Left ventricle myocardium superior (tissue), 1 donor: ENCODE measurements around the gene FBL. TPM values are rescaled to one million over a fixed set of nuclear protein-coding genes. Genes with fewer than 3 reads are reported as not detected.
"Not testable (repeated sequence)": the region's sequence is repeated elsewhere in the genome, so short reads cannot be mapped to it uniquely, and the experiment has no call there.

ENCODE experiments used
- ATAC-seq: fragments of 200-7000 bp; cut with Tn5 transposase; one replicate; pipeline ENCODE4 v1.9.1; 2020; ENCODE audit warnings: mild to moderate bottlenecking, moderate library complexity
- DNase-seq: peaks from one replicate; pipeline ENCODE4 v3.0.0-alpha.2; 2020
- intact Hi-C: fragments of 100-400 bp; cut with micrococcal nuclease; formaldehyde crosslinking; loops from one replicate; pipeline ENCODE4 v1.11.0; 2022
- long read RNA-seq: library from polyadenylated mRNA; unstranded; transcript quantifications from one replicate; pipeline ENCODE4 v2.0.0, GENCODE V29; 2021
- total RNA-seq: library from RNA; stranded (reverse); fragmentation: NEBNext Ultra II Directional; extraction: Animal tissue kit (Norgen Biotek cat#: 25700); gene quantifications from one replicate; pipeline ENCODE4 v1.2.1, GENCODE V29; 2021
- donor health status: DM: no; HTN: yes; CAD: no; lungs with severe emphysema.

Gene FBL
- 57.3 TPM for total RNA-seq
- long read RNA-seq, transcript FBL-201 (9 exons, 1,160 nt): major isoform, 33 of 60 reads
- long read RNA-seq, partial matches to known transcripts: 23 of 60 reads
- long read RNA-seq, other reads (novel, unspliced or antisense): 3 of 60 reads

- DNase-seq (peak; percentile 99), ATAC-seq (peak; percentile 98)
- intact Hi-C loops: loop anchor here (10.0 kb wide), 1 partner anchor 51 kb away; no protein-coding TSS in a partner anchor
Observed at GRCh38 chr19:39845933-39846677, at the start of gene FBL. TSS of gene FBL (minus strand) at chr19:39846379. CDS start at chr19:39846300, 79 bp downstream.

GRCh38 chr19:39895096-39895495, 48.9 kb upstream of the FBL start:
- DNase-seq, ATAC-seq, intact Hi-C loops: not testable (repeated sequence)

GRCh38 chr19:39894236-39894606, 48.0 kb upstream of the FBL start:
- DNase-seq, ATAC-seq, intact Hi-C loops: not testable (repeated sequence)

GRCh38 chr19:39893366-39894235, 47.4 kb upstream of the FBL start:
- ATAC-seq, DNase-seq, intact Hi-C loops: not testable (repeated sequence)

GRCh38 chr19:39892506-39892902, 46.3 kb upstream of the FBL start:
- DNase-seq, ATAC-seq, intact Hi-C loops: not testable (repeated sequence)

- intact Hi-C loops, DNase-seq: not testable (repeated sequence)
- ATAC-seq: peak; percentile 47
Observed at GRCh38 chr19:39891660-39892505, 45.7 kb upstream of the FBL start.

GRCh38 chr19:39890755-39891551, 44.8 kb upstream of the FBL start:
- ATAC-seq (no peak), DNase-seq (no peak)
- intact Hi-C loops: no loop called here

- DNase-seq, intact Hi-C loops, ATAC-seq: not testable (repeated sequence)
Observed at GRCh38 chr19:39889872-39890754, 43.9 kb upstream of the FBL start.

GRCh38 chr19:39887456-39887951, 41.3 kb upstream of the FBL start:
- intact Hi-C loops, DNase-seq, ATAC-seq: not testable (repeated sequence)

- ATAC-seq, DNase-seq, intact Hi-C loops: not testable (repeated sequence)
Observed at GRCh38 chr19:39885821-39886554, 39.8 kb upstream of the FBL start.

GRCh38 chr19:39884721-39885120, 38.5 kb upstream of the FBL start:
- ATAC-seq, intact Hi-C loops: not testable (repeated sequence)

GRCh38 chr19:39882645-39883044, 36.5 kb upstream of the FBL start:
- intact Hi-C loops, DNase-seq, ATAC-seq: not testable (repeated sequence)

More at GRCh38 chr19:39884721-39885120, 38.5 kb upstream of the FBL start:
- DNase-seq: not testable (repeated sequence)

GRCh38 chr19:39881495-39882110, 35.4 kb upstream of the FBL start:
- intact Hi-C loops, DNase-seq: not testable (repeated sequence)
- ATAC-seq: peak; percentile 52

- ATAC-seq, intact Hi-C loops, DNase-seq: not testable (repeated sequence)
Observed at GRCh38 chr19:39880241-39880640, 34.1 kb upstream of the FBL start.

- not testable (repeated sequence) for DNase-seq
Observed at GRCh38 chr19:39879796-39880195, 33.6 kb upstream of the FBL start.

More at GRCh38 chr19:39879796-39880195, 33.6 kb upstream of the FBL start:
- ATAC-seq, intact Hi-C loops: not testable (repeated sequence)
